GM18526 (cell line): Measurements from ENCODE around the gene MAEL.

Source experiments
- POLR2A ChIP-seq: IDR thresholded peaks from 3 replicates; pipeline ENCODE4 v1.6.1; 2011; ENCODE audit not compliant: insufficient read length; ENCODE audit errors: extremely low read depth

MAEL gene

GRCh38 chr1:166988974-166989515 lies at the start of gene MAEL:
Gene MAEL (plus strand): TSS chr1:166989280. CDS start chr1:166989353, 73 bp downstream.
- no peak for TF ChIP-seq POLR2A

GRCh38 chr1:166939741-166940375 lies 49.2 kb upstream of the MAEL start:
- TF ChIP-seq POLR2A: no peak

- TF ChIP-seq POLR2A: no peak
Measured at GRCh38 chr1:166944186-166944967, 44.7 kb upstream of the MAEL start.

- no peak for TF ChIP-seq POLR2A
Measured at GRCh38 chr1:166947398-166948043, 41.6 kb upstream of the MAEL start.

- no peak for TF ChIP-seq POLR2A
Measured at GRCh38 chr1:166948856-166949350, 40.2 kb upstream of the MAEL start.

- TF ChIP-seq POLR2A: no peak
Measured at GRCh38 chr1:166950156-166950555, 38.9 kb upstream of the MAEL start.

GRCh38 chr1:166951050-166951449 lies 38.0 kb upstream of the MAEL start:
- TF ChIP-seq POLR2A: no peak

GRCh38 chr1:166952002-166952746 lies 36.9 kb upstream of the MAEL start:
- TF ChIP-seq POLR2A: no peak

GRCh38 chr1:166953491-166953890 lies 35.6 kb upstream of the MAEL start:
- no peak for TF ChIP-seq POLR2A

- no peak for TF ChIP-seq POLR2A
Measured at GRCh38 chr1:166956057-166956850, 32.8 kb upstream of the MAEL start.

- TF ChIP-seq POLR2A: no peak
Measured at GRCh38 chr1:166956872-166957271, 32.2 kb upstream of the MAEL start.

- no peak for TF ChIP-seq POLR2A
Measured at GRCh38 chr1:166960858-166961474, 28.1 kb upstream of the MAEL start.

- no peak for TF ChIP-seq POLR2A
Measured at GRCh38 chr1:166969074-166969677, 19.9 kb upstream of the MAEL start.
